Gastroesophageal sphincter (tissue), 4 donors: ENCODE measurements around the gene SCN4A. TPM values are rescaled to one million over a fixed set of nuclear protein-coding genes. Genes with fewer than 3 reads are reported as not detected.
"Not testable (repeated sequence)": the region's sequence is repeated elsewhere in the genome, so short reads cannot be mapped to it uniquely, and the experiment has no call there.

Experiments used
- ATAC-seq: fragments of 150-250 bp; one replicate; pipeline ENCODE4 v1.9.1; 2016; ENCODE audit warnings: mild to moderate bottlenecking, moderate library complexity
- H3K27ac ChIP-seq, 4 donors: fragments of 200-600 bp; sonication (generic) in 3 of 4; 1 replicate in 3 of 4; 2 replicates in 1 of 4; pipeline ENCODE4 v1.5.1; 2016 to 2019
- H3K27me3 ChIP-seq: fragments of 200-600 bp; sonication (generic); one replicate; pipeline ENCODE4 v1.5.1; 2019
- H3K36me3 ChIP-seq, 2 donors: fragments of 200-600 bp; sonication (generic); one replicate each; pipeline ENCODE4 v1.5.1; 2019; ENCODE audit warnings: control low read depth in 1 of 2
- H3K4me1 ChIP-seq, 3 donors: fragments of 200-600 bp; sonication (generic); 1 replicate in 2 of 3; 2 replicates in 1 of 3; pipeline ENCODE4 v1.5.1; 2016 to 2019; ENCODE audit warnings: control low read depth in 2 of 3
- H3K4me3 ChIP-seq, 2 donors: fragments of 200-600 bp; sonication (generic); one replicate each; pipeline ENCODE4 v1.5.1; 2019; ENCODE audit warnings: mild to moderate bottlenecking in 1 of 2, moderate library complexity in 1 of 2
- H3K9me3 ChIP-seq, 3 donors: fragments of 200-600 bp; sonication (generic); one replicate each; pipeline ENCODE4 v1.5.1; 2017 to 2019; ENCODE audit warnings: control low read depth in 2 of 3
- EP300 ChIP-seq: sonication (generic); formaldehyde crosslinking; IDR thresholded peaks from one replicate; pipeline ENCODE4 v1.6.1; 2017; ENCODE audit warnings: antibody characterized with exemption, mild to moderate bottlenecking
- POLR2A ChIP-seq, 2 donors: fragments of 450-650 bp; IDR thresholded peaks; one replicate each; pipeline ENCODE4 v1.6.1; 2017; ENCODE audit warnings: antibody characterized with exemption in 2 of 2, mild to moderate bottlenecking in 2 of 2, moderate library complexity in 1 of 2
- POLR2AphosphoS5 ChIP-seq: sonication (generic); formaldehyde crosslinking; IDR thresholded peaks from one replicate; pipeline ENCODE4 v1.6.1; 2017; ENCODE audit warnings: antibody characterized with exemption
- WGBS, 2 donors: methylation state at CpG; one replicate each; pipeline ENCODE4 v1.1.5; 2018; ENCODE audit warnings: low coverage in 1 of 2; 5-methylcytosine and 5-hydroxymethylcytosine counted together
- total RNA-seq, 4 donors: library from RNA; depleted of rRNA; stranded (reverse); fragments of >200 nt; gene quantifications; one replicate each; pipeline ENCODE4 v1.1.0, GENCODE V29; 2016
- TF ChIP-seq, protein P1 (sequence below), 4 experiments: fragments of 200-600 bp in 2 of 4; fragments of 450-650 bp in 2 of 4; sonication (generic) in 1 of 4; IDR thresholded peaks; one replicate each; pipeline ENCODE4 v1.5.1; 2017 to 2019; ENCODE audit warnings: antibody characterized with exemption in 4 of 4, mild to moderate bottlenecking in 2 of 4, moderate library complexity in 2 of 4

SCN4A gene
- total RNA-seq, 4 donors from 2014 or later: 0.15 to 0.47 (median 0.35) TPM

DNA sequence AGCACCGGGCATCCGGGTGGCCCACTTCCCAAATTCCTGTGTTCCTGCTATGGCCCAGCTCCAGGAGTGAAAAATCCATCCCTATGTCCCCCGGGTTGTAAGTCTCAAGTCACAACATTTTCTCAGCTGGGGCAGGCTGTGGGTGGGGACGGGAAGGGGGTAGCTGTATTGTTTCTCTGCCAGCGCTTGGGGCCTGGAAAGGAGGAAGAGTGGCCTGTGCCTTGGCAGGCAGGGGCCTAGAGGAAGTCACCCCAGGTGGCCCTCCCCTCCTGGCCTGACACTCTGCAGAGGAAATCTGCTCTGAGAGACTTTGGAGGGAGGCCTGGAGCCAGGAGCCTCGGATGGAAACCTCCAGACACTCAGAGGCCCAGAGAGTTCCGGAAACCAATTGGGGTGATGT, 10.6 kb upstream of the SCN4A start:
- Histone ChIP-seq H3K36me3 (no peaks in the 10 kb centered on the region), H3K27ac (peak overlapping the region in 2 of 4 donors; percentile 31 to 70), H3K27me3 (peaks cover 10% of the 10 kb centered on the region), H3K4me1 (peaks cover 0 to 62% (median 37%) of the 10 kb centered on the region in 3 donors), H3K4me3 (no peak overlapping the region), H3K9me3 (peaks cover 0 to 9% (median 0%) of the 10 kb centered on the region in 3 donors)
- no peak for ATAC-seq
- no peak for TF ChIP-seq EP300
- TF ChIP-seq POLR2A (IDR thresholded peaks at IDR 0.05): no peak
- no peak for TF ChIP-seq POLR2AphosphoS5
- TF ChIP-seq, protein P1, sequence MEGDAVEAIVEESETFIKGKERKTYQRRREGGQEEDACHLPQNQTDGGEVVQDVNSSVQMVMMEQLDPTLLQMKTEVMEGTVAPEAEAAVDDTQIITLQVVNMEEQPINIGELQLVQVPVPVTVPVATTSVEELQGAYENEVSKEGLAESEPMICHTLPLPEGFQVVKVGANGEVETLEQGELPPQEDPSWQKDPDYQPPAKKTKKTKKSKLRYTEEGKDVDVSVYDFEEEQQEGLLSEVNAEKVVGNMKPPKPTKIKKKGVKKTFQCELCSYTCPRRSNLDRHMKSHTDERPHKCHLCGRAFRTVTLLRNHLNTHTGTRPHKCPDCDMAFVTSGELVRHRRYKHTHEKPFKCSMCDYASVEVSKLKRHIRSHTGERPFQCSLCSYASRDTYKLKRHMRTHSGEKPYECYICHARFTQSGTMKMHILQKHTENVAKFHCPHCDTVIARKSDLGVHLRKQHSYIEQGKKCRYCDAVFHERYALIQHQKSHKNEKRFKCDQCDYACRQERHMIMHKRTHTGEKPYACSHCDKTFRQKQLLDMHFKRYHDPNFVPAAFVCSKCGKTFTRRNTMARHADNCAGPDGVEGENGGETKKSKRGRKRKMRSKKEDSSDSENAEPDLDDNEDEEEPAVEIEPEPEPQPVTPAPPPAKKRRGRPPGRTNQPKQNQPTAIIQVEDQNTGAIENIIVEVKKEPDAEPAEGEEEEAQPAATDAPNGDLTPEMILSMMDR (IDR thresholded peaks at IDR 0.05): no peak
- 42 to 72% methylated on average over 2 to 3 of the region's 7 CpGs for WGBS, 2 donors

DNA sequence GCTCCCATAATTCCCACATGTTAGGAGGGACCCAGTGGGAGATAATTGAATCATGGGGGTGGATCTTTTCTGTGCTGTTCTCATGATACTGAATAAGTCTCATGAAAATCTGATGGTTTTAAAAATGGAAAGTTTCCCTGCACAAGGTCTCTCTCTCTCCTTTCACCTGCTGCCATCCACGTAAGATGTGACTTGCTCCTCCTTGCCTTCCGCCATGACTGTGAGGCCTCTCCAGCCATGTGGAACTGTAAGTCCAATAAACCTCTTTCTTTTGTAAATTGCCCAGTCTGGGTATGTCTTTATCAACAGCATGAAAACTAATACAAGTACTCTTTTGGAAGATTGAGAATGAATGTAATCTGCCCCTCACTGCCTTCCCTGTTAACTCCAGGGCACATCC, 9.9 kb upstream of the SCN4A start:
- not testable (repeated sequence) for ATAC-seq, H3K9me3 ChIP-seq, H3K27me3 ChIP-seq, H3K36me3 ChIP-seq, H3K4me3 ChIP-seq
- Histone ChIP-seq H3K4me1 (peaks cover 0 to 56% (median 37%) of the 10 kb centered on the region in 3 donors), H3K27ac (peak overlapping the region in 1 of 4 donors; percentile 31)
- 100% methylated on average over 2 of the region's 2 CpGs for WGBS, 2 donors

DNA sequence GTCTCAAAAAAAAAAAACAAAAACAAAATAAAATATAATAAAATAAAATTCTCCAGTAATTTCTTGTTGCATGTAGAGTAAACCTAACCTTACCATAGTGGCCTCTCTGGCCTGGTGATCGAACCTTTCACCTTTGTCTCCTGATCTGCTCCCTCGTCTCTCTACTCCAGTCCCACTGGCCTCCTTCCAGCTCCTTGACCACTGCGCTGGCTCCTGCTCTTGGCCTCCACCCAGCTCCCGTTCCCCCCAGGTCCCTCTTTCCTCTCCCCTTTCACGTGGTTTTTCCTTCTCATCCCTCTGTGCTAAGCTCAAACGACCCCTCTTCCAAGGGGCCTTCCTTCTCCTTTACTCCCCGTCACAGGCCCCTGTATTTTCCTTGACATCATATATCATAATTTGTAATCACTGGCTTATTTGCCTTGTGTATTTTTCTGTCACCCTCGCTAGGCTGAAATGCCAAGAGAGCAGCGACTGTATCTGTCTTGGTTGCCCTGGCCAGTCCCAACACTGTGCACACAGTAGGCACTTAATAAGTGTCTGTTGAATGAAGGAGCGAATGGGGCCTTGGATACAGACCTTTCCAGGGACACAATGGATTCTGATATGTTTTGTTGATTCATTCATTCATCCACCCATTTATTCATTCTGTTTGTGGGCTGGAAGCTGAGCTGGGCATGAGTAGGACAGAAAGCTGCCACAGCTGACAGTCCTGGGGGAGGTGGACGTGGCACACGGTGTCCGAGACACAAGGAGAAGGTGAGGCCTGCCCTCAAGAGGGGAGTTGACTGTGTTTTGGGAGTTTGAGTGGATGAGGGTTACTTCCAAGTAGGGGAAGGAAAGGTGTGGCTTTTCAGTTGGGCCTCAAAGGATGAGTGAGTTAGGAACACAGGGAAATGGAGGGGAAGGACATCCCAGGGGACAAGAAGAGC, 5.8 kb upstream of the SCN4A start:
- H3K9me3 ChIP-seq: peaks cover 0 to 9% (median 0%) of the 10 kb centered on the region in 3 donors
- TF ChIP-seq POLR2A (IDR thresholded peaks at IDR 0.05): no peak
- TF ChIP-seq, protein P1 (IDR thresholded peaks at IDR 0.05): no peak
- no peak for TF ChIP-seq POLR2AphosphoS5
- H3K27me3 ChIP-seq: peaks cover 26% of the 10 kb centered on the region
- WGBS, 2 donors: 70 to 81% methylated on average over 9 to 12 of the region's 13 CpGs
- no peak overlapping the region for H3K4me3 ChIP-seq
- H3K27ac ChIP-seq: no peak overlapping the region
- H3K36me3 ChIP-seq: no peaks in the 10 kb centered on the region
- ATAC-seq: no peak
- peaks cover 0 to 19% (median 8%) of the 10 kb centered on the region in 3 donors for H3K4me1 ChIP-seq

DNA sequence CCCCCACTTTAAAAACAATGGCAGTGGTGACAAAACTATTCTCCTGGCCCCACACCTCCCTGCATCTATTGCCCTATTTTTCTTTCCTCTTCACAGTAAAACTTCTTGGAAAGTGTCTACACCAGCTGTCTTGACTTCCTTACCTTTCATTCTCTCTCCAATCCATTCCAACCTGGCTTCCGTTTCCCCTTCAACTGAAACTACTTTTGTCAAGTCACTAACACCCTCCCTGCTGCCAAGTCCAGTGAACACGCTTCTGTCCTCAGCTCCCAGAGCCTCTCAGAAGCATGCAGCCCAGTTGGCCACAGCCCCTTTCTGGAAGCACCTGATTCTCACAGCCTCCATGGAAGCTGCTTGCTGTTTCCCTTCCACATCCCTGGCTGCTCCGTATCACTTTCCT, 4.0 kb upstream of the SCN4A start:
- H3K27ac ChIP-seq: no peak overlapping the region
- WGBS, 2 donors: 44 to 48% methylated on average over 3 of the region's 3 CpGs
- peaks cover 35% of the 10 kb centered on the region for H3K27me3 ChIP-seq
- no peak overlapping the region for H3K4me3 ChIP-seq
- TF ChIP-seq EP300: no peak
- H3K9me3 ChIP-seq: peaks cover 0 to 3% (median 0%) of the 10 kb centered on the region in 3 donors
- ATAC-seq: no peak
- H3K4me1 ChIP-seq: peaks cover 0 to 12% (median 2%) of the 10 kb centered on the region in 3 donors
- no peaks in the 10 kb centered on the region for H3K36me3 ChIP-seq

DNA sequence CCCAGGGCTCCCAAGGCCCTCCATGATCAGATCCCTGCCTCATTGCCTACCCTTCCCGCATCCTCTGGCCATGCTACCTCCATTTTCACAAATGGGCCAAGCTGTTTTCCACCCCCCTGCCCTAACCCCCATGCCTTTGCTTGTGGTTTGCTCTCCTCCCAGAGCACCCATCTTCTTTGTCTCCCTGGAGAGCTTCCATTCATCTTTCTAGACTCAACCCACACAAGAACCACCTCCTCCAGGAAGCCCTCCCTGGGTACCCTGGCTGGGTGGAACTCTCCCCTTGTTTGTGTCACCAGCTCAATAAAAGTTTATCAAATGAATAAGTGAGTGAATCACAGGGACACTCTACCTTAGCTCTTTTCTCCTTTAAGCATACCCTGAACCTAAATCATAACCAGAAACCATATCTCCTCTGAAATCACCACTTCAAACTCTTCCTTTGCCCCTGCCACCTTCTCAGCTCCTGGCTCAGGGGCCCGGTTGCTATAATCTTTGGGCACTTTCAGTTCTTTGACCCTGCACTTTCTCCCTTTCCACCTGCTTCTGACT, 2.9 kb upstream of the SCN4A start:
- 86 to 87% methylated on average over 2 of the region's 2 CpGs for WGBS, 2 donors
- Histone ChIP-seq H3K9me3 (no peaks in the 10 kb centered on the region), H3K27ac (no peak overlapping the region), H3K4me3 (no peak overlapping the region), H3K36me3 (no peaks in the 10 kb centered on the region), H3K4me1 (peaks cover 0 to 8% (median 2%) of the 10 kb centered on the region in 3 donors), H3K27me3 (peaks cover 35% of the 10 kb centered on the region)
- TF ChIP-seq, protein P1 (IDR thresholded peaks at IDR 0.05): no peak
- TF ChIP-seq EP300 (no peak), POLR2AphosphoS5 (no peak), POLR2A (IDR thresholded peaks at IDR 0.05) (no peak)
- ATAC-seq: no peak
